HepG2 (cell line): ENCODE measurements around the gene C5orf24. TPM values are rescaled to one million over a fixed set of nuclear protein-coding genes. Genes with fewer than 3 reads are reported as not detected.
A peak's percentile ranks its signal among the peaks of the same experiment; 100 is the strongest.

Experiments
- ARHGAP35 ChIP-seq: sonication (generic); formaldehyde crosslinking; IDR thresholded peaks from 2 replicates; pipeline ENCODE4 v1.9.0; 2022; ENCODE audit warnings: mild to moderate bottlenecking, inconsistent platforms, moderate library complexity, missing genetic modification reagents, borderline replicate concordance
- CREM ChIP-seq, 2 experiments: sonication (generic) in 1 of 2; formaldehyde crosslinking in 1 of 2; IDR thresholded peaks; 2 replicates each; pipeline versions ENCODE4 v1.4.0 to v1.6.1; 2016 to 2020; ENCODE audit warnings: antibody characterized with exemption in 1 of 2, mild to moderate bottlenecking in 1 of 2, missing genetic modification reagents in 1 of 2
- GRHL1 ChIP-seq: sonication (generic); formaldehyde crosslinking; conservative IDR thresholded peaks from 2 replicates; pipeline ENCODE4 v1.8.0; 2022; ENCODE audit warnings: missing genetic modification reagents
- HOXA3 ChIP-seq: sonication (generic); formaldehyde crosslinking; IDR thresholded peaks from 2 replicates; pipeline ENCODE4 v1.5.0; 2020; ENCODE audit warnings: missing genetic modification reagents
- MXD1 ChIP-seq: sonication (generic); formaldehyde crosslinking; IDR thresholded peaks from 2 replicates; pipeline ENCODE4 v1.4.0; 2020; ENCODE audit warnings: mild to moderate bottlenecking, missing genetic modification reagents
- PAXIP1 ChIP-seq: sonication (generic); formaldehyde crosslinking; conservative IDR thresholded peaks from 2 replicates; pipeline ENCODE4 v1.4.0; 2020; ENCODE audit warnings: mild to moderate bottlenecking, missing genetic modification reagents, moderate library complexity
- RFX1 ChIP-seq: fragments of 450-650 bp; IDR thresholded peaks from 2 replicates; pipeline ENCODE4 v1.6.1; 2017
- SALL2 ChIP-seq: sonication (generic); formaldehyde crosslinking; IDR thresholded peaks from 2 replicates; pipeline ENCODE4 v1.8.1; 2023; ENCODE audit warnings: mild to moderate bottlenecking, missing genetic modification reagents, inconsistent platforms
- SIN3B ChIP-seq: fragments of 150-350 bp; IDR thresholded peaks from 2 replicates; pipeline ENCODE4 v1.6.1; 2014; ENCODE audit warnings: low read length
- SSRP1 ChIP-seq: IDR thresholded peaks from 2 replicates; pipeline ENCODE4 v1.6.1; 2016; ENCODE audit warnings: control low read depth
- TFDP1 ChIP-seq: IDR thresholded peaks from 2 replicates; pipeline ENCODE4 v1.6.1; 2016; ENCODE audit warnings: missing compliant biosample characterization, missing genetic modification reagents, borderline replicate concordance
- ZBTB20 ChIP-seq: sonication (generic); formaldehyde crosslinking; IDR thresholded peaks from 2 replicates; pipeline ENCODE4 v1.8.1; 2023; ENCODE audit warnings: missing genetic modification reagents, low read depth, mild to moderate bottlenecking, borderline replicate concordance
- ZMYM3 ChIP-seq: sonication (generic); formaldehyde crosslinking; IDR thresholded peaks from 2 replicates; pipeline ENCODE4 v1.5.1; 2020; ENCODE audit warnings: mild to moderate bottlenecking, missing genetic modification reagents
- ZNF18 ChIP-seq: sonication (generic); formaldehyde crosslinking; IDR thresholded peaks from 2 replicates; pipeline ENCODE4 v1.8.0; 2022; ENCODE audit warnings: mild to moderate bottlenecking, missing genetic modification reagents; ENCODE audit not compliant: insufficient replicate concordance
- ZNF263 ChIP-seq: sonication (generic); formaldehyde crosslinking; IDR thresholded peaks from 2 replicates; pipeline ENCODE4 v1.4.0; 2020; ENCODE audit warnings: missing genetic modification reagents
- ZNF451 ChIP-seq: sonication (generic); formaldehyde crosslinking; IDR thresholded peaks from 2 replicates; pipeline ENCODE4 v1.5.0; 2020; ENCODE audit warnings: mild to moderate bottlenecking, missing genetic modification reagents
- ZNF607 ChIP-seq: sonication (generic); formaldehyde crosslinking; IDR thresholded peaks from 2 replicates; pipeline ENCODE4 v1.5.1; 2020; ENCODE audit warnings: missing genetic modification reagents, mild to moderate bottlenecking, borderline replicate concordance
- ZNF674 ChIP-seq: sonication (generic); formaldehyde crosslinking; IDR thresholded peaks from 2 replicates; pipeline ENCODE4 v1.5.0; 2020; ENCODE audit warnings: low read depth, mild to moderate bottlenecking, missing genetic modification reagents
- ZNF772 ChIP-seq: sonication (generic); formaldehyde crosslinking; IDR thresholded peaks from 2 replicates; pipeline ENCODE4 v1.5.0; 2020; ENCODE audit warnings: mild to moderate bottlenecking, missing genetic modification reagents
- ZNF841 ChIP-seq: sonication (generic); formaldehyde crosslinking; IDR thresholded peaks from 2 replicates; pipeline ENCODE4 v1.8.1; 2023; ENCODE audit warnings: missing genetic modification reagents, borderline replicate concordance
- ZNF879 ChIP-seq: sonication (generic); formaldehyde crosslinking; IDR thresholded peaks from 2 replicates; pipeline ENCODE4 v1.8.1; 2023; ENCODE audit warnings: missing genetic modification reagents
- polyA plus RNA-seq, 8 experiments: library from polyadenylated mRNA; depleted of rRNA in 3 of 8; stranded (reverse) in 7 of 8; unstranded in 1 of 8; fragments of >200 nt; fragmentation: Illumina TruSeq in 4 of 8; extraction: Trizol in 4 of 8; gene quantifications; 2 replicates each; pipeline versions ENCODE4 v1.2.1 to v1.2.3, GENCODE V29; 2011 to 2016; ENCODE audit warnings: low read depth in 4 of 8, missing spikeins in 1 of 8, mixed read lengths in 1 of 8; ENCODE audit not compliant: insufficient read depth in 1 of 8
- total RNA-seq, 5 experiments: library from RNA; depleted of rRNA; stranded (reverse); fragments of >200 nt; fragmentation: Illumina TruSeq; extraction: Trizol; gene quantifications; 2 replicates each; pipeline ENCODE4 v1.2.3, GENCODE V29; 2016; ENCODE audit warnings: low read depth in 1 of 5

The C5orf24 gene
- total and polyA plus RNA-seq, 2 of the 13 experiments (the other 11 are each of a cell fraction or from before 2014, with no cell fraction given): 34.6 to 41.5 TPM

GRCh38 chr5:134845852-134846640, at the start of gene C5orf24 (continued):
- no peak for TF ChIP-seq GRHL1 (CRISPR knock-in tag)
- TF ChIP-seq ZNF451: peak; percentile 68; the same call in 1 of the 2 replicates
- 0 out of 2 replicates have a peak, but pooled peaks have one; percentile 45 for TF ChIP-seq ZNF841 (CRISPR knock-in tag)
- no peak for TF ChIP-seq ZNF674
- TF ChIP-seq ZNF18 (CRISPR knock-in tag): no peak
- no peak for TF ChIP-seq SSRP1 (CRISPR knock-in tag)
- TF ChIP-seq ZNF263 (CRISPR knock-in tag): peak; percentile 50; the same call in 1 of the 2 replicates
- peak; percentile 71; the same call in 1 of the 2 replicates for TF ChIP-seq ZNF879 (CRISPR knock-in tag)
- no peak; the same call in 1 of the 2 replicates for TF ChIP-seq MXD1
- TF ChIP-seq ZMYM3 (CRISPR knock-in tag): no peak
- no peak for TF ChIP-seq SIN3B
- TF ChIP-seq PAXIP1: peak; percentile 53; the same call in 1 of the 2 replicates
- TF ChIP-seq ARHGAP35: peak; percentile 67
- peak; percentile 76; the same call in 1 of the 2 replicates for TF ChIP-seq ZNF772 (CRISPR knock-in tag)
- peak; percentile 94 for TF ChIP-seq SALL2
- peak; percentile 73; the same call in 1 of the 2 replicates for TF ChIP-seq ZNF607
- peak; percentile 93 for TF ChIP-seq HOXA3
- peak; percentile 58 for TF ChIP-seq ZBTB20 (CRISPR knock-in tag)
- TF ChIP-seq RFX1: no peak
- no peak for TF ChIP-seq CREM (IDR thresholded peaks at IDR 0.05)
- TF ChIP-seq CREM (CRISPR knock-in tag; IDR thresholded peaks at IDR 0.05): no peak
- TF ChIP-seq TFDP1 (CRISPR knock-in tag): peak; percentile 98
